Measurements from ENCODE around the gene RARA.
A peak's percentile ranks its signal among the peaks of the same experiment; 100 is the strongest.

DNA sequence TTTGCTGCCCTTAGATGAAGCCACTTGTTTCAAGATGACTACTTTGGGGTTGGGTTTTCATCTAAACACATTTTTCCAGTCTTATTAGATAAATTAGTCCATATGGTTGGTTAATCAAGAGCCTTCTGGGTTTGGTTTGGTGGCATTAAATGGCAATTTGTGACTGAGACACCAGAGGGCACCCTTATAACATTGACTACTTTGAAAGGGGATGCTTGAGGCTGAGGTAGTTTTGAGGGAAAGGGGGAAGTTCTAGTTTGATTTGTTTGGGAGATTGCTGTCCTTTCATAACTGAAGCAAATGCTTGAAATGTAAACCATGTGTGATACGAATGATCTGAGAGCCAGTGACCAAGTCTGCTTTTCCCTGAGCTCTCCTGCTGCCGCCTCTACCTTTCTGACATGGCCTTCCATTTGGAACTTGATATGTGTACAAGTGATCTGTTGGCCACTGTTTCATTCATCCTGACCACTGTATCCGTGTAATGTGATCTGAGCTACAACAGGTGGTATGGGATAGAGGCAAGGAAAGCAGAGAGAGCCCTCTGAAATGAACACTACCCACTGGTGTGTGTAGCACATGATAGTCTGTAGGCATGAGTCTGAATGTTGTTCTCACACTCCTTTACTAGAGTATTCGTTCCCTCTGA, 5.8 kb upstream of the RARA start:
- 0 out of 2 replicates have a peak, but pooled peaks have one; percentile 19 for TF ChIP-seq POLR2A (IDR thresholded peaks at IDR 0.05; ENCODE audit: low read depth, low read length)
- no peak for TF ChIP-seq POLR2AphosphoS5 (IDR thresholded peaks at IDR 0.05; ENCODE audit: low read depth, low read length)
- no peak for TF ChIP-seq TAF1 (IDR thresholded peaks at IDR 0.05; ENCODE audit: borderline replicate concordance, low read depth, low read length)
